ENCODE results near the gene ATG16L2.

DNA sequence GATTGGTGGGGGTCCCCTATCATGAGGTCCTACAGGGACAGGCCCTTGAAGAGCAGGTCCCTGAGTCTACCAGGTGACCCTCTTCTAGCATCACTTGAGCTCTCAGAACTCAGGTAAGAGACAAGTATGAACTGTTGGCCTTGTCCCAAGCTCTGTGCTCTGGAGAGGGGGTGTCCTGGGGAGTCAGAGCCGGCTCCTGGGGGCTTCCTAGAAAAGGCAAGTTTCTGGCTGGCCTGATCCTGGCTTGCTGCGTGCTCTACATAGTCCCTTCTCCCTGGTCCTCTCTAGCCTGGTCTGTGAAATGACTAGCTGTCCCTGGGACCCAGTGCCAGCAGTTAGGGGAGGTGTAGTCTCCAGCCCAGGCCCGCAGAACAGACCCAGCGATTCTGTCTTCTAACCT, 11.4 kb downstream of the ATG16L2 start:
- TF ChIP-seq EP300 (IDR thresholded peaks at IDR 0.05; ENCODE audit: borderline replicate concordance in 1 of 2, control insufficient read depth in 1 of 2, low read depth in 2 of 2, low read length in 2 of 2) (no peak), CTCF (IDR thresholded peaks at IDR 0.05 in 2 of 3, conservative IDR thresholded peaks at IDR 0.05 in 1 of 3; ENCODE audit: control insufficient read depth in 2 of 3, extremely low read depth in 1 of 3, insufficient read depth in 1 of 3, low read depth in 3 of 3, low read length in 3 of 3) (no peak)
